GM10266 (cell line): ENCODE measurements around the gene ALKBH4.

Experiments used
- DNase-seq: peaks from one replicate; pipeline ENCODE4 v3.0.0; 2012; ENCODE audit errors: extremely low spot score
- CTCF ChIP-seq: IDR thresholded peaks from 2 replicates; pipeline ENCODE4 v1.5.1; 2012; ENCODE audit warnings: mild to moderate bottlenecking, low read depth; ENCODE audit not compliant: control insufficient read depth, insufficient read depth; ENCODE audit errors: missing control alignments

Gene ALKBH4

GRCh38 chr7:102413091-102413490 lies 51.6 kb downstream of the ALKBH4 start:
- no peak for TF ChIP-seq CTCF
- no peak for DNase-seq

GRCh38 chr7:102412548-102412947 lies 52.1 kb downstream of the ALKBH4 start:
- no peak for DNase-seq
- TF ChIP-seq CTCF, result peak; percentile 43

GRCh38 chr7:102410918-102411317 lies 53.7 kb downstream of the ALKBH4 start:
- DNase-seq, result no peak
- TF ChIP-seq CTCF, result no peak

- no peak for TF ChIP-seq CTCF
- no peak for DNase-seq
Observed at GRCh38 chr7:102410123-102410522, 54.5 kb downstream of the ALKBH4 start.

GRCh38 chr7:102409340-102409739 lies 55.3 kb downstream of the ALKBH4 start:
- DNase-seq, result no peak
- no peak for TF ChIP-seq CTCF

- DNase-seq, result peak; percentile 52
Observed at GRCh38 chr7:102408530-102408929, 56.1 kb downstream of the ALKBH4 start.

GRCh38 chr7:102407910-102408309 lies 56.8 kb downstream of the ALKBH4 start:
- no peak for DNase-seq
- TF ChIP-seq CTCF, result no peak
